Tibial nerve (tissue), 4 donors: ENCODE results near the gene PPP2R2C.

Experiments
- EP300 ChIP-seq, 2 donors: sonication (generic); formaldehyde crosslinking; IDR thresholded peaks; one replicate each; pipeline ENCODE4 v1.6.1; 2017; ENCODE audit warnings: antibody characterized with exemption in 2 of 2, mild to moderate bottlenecking in 1 of 2
- POLR2A ChIP-seq, 2 donors: fragments of 450-650 bp; IDR thresholded peaks; one replicate each; pipeline ENCODE4 v1.6.1; 2017; ENCODE audit warnings: antibody characterized with exemption in 2 of 2, mild to moderate bottlenecking in 2 of 2, moderate library complexity in 2 of 2
- TF ChIP-seq, protein P1 (sequence below), 5 experiments: fragments of 200-600 bp in 3 of 5; fragments of 450-650 bp in 2 of 5; sonication (generic) in 3 of 5; IDR thresholded peaks; one replicate each; pipeline ENCODE4 v1.5.1; 2016 to 2019; ENCODE audit warnings: antibody characterized with exemption in 5 of 5, mild to moderate bottlenecking in 3 of 5, moderate library complexity in 2 of 5

DNA sequence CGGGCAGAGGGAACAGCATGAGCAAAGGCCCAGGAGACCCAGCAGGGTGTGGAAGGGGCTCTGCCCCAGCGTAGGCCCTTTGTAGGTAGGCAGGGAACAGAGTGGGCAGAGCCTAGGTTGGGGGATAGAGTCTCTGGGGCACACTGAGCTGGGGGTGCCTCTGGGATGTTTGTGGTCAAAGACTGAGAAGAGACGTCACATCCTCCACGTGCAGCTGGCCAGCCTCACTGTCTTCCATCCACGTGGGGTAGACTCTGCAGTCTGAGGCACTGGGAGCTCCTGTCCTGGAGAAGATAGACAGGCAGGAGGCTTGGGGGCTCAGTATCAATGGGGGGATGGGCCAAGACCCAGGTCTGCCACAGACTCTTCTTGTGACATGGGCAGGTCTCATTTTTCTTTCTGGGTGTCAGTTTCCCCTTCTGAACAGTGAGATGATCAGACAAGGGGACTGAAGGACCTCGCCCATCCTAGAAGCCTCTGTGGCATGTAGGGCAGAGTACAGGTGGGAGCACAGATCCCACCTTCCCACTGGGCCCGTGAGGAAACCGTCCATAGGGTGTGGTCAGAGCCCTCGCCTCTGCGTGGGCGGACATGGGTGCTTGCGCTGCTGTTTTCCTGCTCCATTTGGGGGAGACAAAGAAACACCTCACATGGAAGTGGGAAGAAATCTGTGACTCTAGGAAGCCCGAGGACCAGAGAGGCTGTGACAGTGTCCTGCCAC is 179.9 kb downstream of the PPP2R2C start:
- TF ChIP-seq, protein P1, sequence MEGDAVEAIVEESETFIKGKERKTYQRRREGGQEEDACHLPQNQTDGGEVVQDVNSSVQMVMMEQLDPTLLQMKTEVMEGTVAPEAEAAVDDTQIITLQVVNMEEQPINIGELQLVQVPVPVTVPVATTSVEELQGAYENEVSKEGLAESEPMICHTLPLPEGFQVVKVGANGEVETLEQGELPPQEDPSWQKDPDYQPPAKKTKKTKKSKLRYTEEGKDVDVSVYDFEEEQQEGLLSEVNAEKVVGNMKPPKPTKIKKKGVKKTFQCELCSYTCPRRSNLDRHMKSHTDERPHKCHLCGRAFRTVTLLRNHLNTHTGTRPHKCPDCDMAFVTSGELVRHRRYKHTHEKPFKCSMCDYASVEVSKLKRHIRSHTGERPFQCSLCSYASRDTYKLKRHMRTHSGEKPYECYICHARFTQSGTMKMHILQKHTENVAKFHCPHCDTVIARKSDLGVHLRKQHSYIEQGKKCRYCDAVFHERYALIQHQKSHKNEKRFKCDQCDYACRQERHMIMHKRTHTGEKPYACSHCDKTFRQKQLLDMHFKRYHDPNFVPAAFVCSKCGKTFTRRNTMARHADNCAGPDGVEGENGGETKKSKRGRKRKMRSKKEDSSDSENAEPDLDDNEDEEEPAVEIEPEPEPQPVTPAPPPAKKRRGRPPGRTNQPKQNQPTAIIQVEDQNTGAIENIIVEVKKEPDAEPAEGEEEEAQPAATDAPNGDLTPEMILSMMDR (IDR thresholded peaks at IDR 0.05): no peak
- TF ChIP-seq POLR2A (IDR thresholded peaks at IDR 0.05): no peak
- TF ChIP-seq EP300 (IDR thresholded peaks at IDR 0.05): no peak
